DOHH2 (cell line): Measurements from ENCODE around the gene ANXA3.

Source experiments
- EZH2phosphoT487 ChIP-seq: fragments of 200-600 bp; sonication (generic); IDR thresholded peaks from 2 replicates; pipeline ENCODE4 v1.6.1; 2017; ENCODE audit warnings: borderline replicate concordance, mild to moderate bottlenecking, antibody characterized with exemption, low read length, moderate library complexity, mixed read lengths
- TF ChIP-seq, protein P1 (sequence below): fragments of 200-600 bp; sonication (generic); IDR thresholded peaks from one replicate; pipeline ENCODE4 v1.5.1; 2014; ENCODE audit warnings: antibody characterized with exemption, mild to moderate bottlenecking, low read depth, low read length; ENCODE audit not compliant: poor library complexity, severe bottlenecking

DNA sequence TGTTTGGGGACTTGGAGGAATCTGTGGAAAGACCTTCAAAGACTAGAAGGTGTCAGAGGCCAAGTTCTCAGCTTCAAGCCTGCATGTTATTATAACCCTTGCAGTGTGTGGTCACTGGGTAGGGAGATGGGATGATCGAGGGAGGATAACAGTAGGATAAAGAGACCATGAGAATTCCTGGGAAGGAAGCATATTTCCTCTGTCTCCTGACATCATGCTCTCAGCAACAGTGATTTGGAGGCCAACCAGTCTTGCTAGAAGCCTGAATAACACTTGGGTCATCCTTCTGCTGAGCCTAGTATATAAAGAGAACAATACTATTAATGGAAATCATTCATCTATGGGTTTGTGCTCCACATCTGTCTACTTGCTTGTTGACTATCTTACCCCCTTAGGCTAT, 40.9 kb upstream of the ANXA3 start:
- no peak for TF ChIP-seq EZH2phosphoT487
- TF ChIP-seq, protein P1, sequence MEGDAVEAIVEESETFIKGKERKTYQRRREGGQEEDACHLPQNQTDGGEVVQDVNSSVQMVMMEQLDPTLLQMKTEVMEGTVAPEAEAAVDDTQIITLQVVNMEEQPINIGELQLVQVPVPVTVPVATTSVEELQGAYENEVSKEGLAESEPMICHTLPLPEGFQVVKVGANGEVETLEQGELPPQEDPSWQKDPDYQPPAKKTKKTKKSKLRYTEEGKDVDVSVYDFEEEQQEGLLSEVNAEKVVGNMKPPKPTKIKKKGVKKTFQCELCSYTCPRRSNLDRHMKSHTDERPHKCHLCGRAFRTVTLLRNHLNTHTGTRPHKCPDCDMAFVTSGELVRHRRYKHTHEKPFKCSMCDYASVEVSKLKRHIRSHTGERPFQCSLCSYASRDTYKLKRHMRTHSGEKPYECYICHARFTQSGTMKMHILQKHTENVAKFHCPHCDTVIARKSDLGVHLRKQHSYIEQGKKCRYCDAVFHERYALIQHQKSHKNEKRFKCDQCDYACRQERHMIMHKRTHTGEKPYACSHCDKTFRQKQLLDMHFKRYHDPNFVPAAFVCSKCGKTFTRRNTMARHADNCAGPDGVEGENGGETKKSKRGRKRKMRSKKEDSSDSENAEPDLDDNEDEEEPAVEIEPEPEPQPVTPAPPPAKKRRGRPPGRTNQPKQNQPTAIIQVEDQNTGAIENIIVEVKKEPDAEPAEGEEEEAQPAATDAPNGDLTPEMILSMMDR = no peak
